SK-N-SH (cell line): ENCODE measurements around the gene ZNF189.

Experiments used
- TAF1 ChIP-seq: IDR thresholded peaks from 2 replicates; pipeline ENCODE4 v1.6.1; 2012; ENCODE audit warnings: low read depth, mild to moderate bottlenecking, low read length, moderate library complexity, borderline replicate concordance
- TCF12 ChIP-seq: IDR thresholded peaks from 2 replicates; pipeline ENCODE4 v1.4.0; 2012

GRCh38 chr9:101388507-101388993 lies 10.1 kb upstream of the ZNF189 start:
- TF ChIP-seq TCF12: no peak
- TF ChIP-seq TAF1: no peak
